Stimulated activated CD8-positive, alpha-beta memory T cell treated with anti-CD3 and anti-CD28 coated beads, Interleukin-12 subunit alpha, Interleukin-12 subunit beta, amount 100 ng/mL, for 24 hours (primary cell): Measurements from ENCODE around the gene GSTA3.
"Not testable (repeated sequence)": the region's sequence is repeated elsewhere in the genome, so short reads cannot be mapped to it uniquely, and the experiment has no call there.

ENCODE experiments used
- DNase-seq: peaks from one replicate; pipeline ENCODE4 v3.0.0-alpha.2; 2020; ENCODE audit errors: extremely low read depth

Gene GSTA3

GRCh38 chr6:52861151-52861550, 48.3 kb downstream of the GSTA3 start:
- DNase-seq = not testable (repeated sequence)

- no peak for DNase-seq
Observed at GRCh38 chr6:52858416-52858815, 51.1 kb downstream of the GSTA3 start.

- not testable (repeated sequence) for DNase-seq
Observed at GRCh38 chr6:52856137-52856536, 53.4 kb downstream of the GSTA3 start.

- no peak for DNase-seq
Observed at GRCh38 chr6:52849137-52849536, 60.4 kb downstream of the GSTA3 start.
